ENCODE results near the gene TRIM36. TPM values are rescaled to one million over a fixed set of nuclear protein-coding genes. Genes with fewer than 3 reads are reported as not detected.

Gene TRIM36
- total and polyA plus RNA-seq, 2 donors (not counting 1 experiment from before 2014, with no cell fraction given): 0.22 to 1.6 TPM

Other genes with a start within 250 kb of the TRIM36 start
- gene PGGT1B, start 93.0 kb upstream of the TRIM36 start, total RNA-seq: 63.4 and 64.8 TPM in 2 replicates
- 3.8 and 4.0 TPM in 2 replicates for gene PGGT1B, start 93.0 kb upstream of the TRIM36 start, polyA plus RNA-seq
- gene CCDC112, start 126.7 kb upstream of the TRIM36 start, total RNA-seq: 9.6 and 11.1 TPM in 2 replicates
- gene CCDC112, start 126.7 kb upstream of the TRIM36 start, polyA plus RNA-seq: 3.7 and 5.8 TPM in 2 replicates

Measured in B cell (primary cell).